ENCODE results near the gene ENO4.

DNA sequence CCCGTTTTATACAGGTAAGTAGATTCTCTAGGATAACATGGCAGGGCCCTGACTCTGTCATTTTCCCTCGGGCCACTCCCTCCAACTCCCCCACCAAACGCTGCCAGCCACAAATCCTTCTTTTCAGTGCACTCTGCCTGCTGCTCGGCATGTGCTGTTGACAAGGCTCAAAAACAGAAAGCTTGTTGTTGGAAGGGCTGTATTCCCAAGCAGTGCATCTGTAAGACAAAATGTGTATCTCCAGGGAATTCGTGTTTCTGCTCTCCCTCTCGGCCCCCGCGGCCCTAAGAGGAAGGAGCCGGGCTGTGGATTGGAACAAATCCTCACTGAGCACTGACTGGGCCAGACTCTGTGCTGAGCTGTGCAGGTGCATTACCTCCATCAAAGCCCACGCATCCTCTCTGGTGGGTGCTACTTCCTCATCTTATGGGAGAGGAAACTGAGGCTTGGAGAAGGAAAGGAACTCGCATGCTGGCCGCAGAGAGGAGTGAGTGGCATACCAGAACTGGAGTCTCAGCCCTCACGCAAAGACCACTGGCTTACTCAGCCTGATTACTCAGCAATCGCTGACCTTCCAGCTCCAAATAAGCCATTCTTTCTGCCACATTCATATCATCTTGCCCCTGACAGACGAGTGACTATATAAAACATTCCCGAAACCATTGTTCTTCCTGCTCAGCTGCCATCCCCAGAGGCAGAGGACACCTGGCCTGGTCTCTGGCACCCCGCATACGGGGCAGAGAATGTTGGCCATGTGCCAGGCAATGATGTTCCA is 33.5 kb upstream of the ENO4 start:
- TF ChIP-seq POLR2A (IDR thresholded peaks at IDR 0.05; ENCODE audit: borderline replicate concordance, extremely low read depth, insufficient read depth, insufficient read length) (no peak), FOSL1 (IDR thresholded peaks at IDR 0.05; ENCODE audit: low read depth) (no peak), ELF1 (IDR thresholded peaks at IDR 0.05; ENCODE audit: borderline replicate concordance, low read depth) (no peak), SP1 (IDR thresholded peaks at IDR 0.05; ENCODE audit: low read depth) (no peak), EZH2 (IDR thresholded peaks at IDR 0.05) (no peak), ZFX (IDR thresholded peaks at IDR 0.05) (no peak), POLR2AphosphoS5 (IDR thresholded peaks at IDR 0.05; ENCODE audit: low read depth, low read length) (no peak), JUND (IDR thresholded peaks at IDR 0.05) (no peak), EZH2phosphoT487 (IDR thresholded peaks at IDR 0.05; ENCODE audit: borderline replicate concordance) (no peak), SRF (IDR thresholded peaks at IDR 0.05; ENCODE audit: low read depth) (no peak), RAD21 (IDR thresholded peaks at IDR 0.05; ENCODE audit: low read depth) (no peak)
- TF ChIP-seq, protein P1, sequence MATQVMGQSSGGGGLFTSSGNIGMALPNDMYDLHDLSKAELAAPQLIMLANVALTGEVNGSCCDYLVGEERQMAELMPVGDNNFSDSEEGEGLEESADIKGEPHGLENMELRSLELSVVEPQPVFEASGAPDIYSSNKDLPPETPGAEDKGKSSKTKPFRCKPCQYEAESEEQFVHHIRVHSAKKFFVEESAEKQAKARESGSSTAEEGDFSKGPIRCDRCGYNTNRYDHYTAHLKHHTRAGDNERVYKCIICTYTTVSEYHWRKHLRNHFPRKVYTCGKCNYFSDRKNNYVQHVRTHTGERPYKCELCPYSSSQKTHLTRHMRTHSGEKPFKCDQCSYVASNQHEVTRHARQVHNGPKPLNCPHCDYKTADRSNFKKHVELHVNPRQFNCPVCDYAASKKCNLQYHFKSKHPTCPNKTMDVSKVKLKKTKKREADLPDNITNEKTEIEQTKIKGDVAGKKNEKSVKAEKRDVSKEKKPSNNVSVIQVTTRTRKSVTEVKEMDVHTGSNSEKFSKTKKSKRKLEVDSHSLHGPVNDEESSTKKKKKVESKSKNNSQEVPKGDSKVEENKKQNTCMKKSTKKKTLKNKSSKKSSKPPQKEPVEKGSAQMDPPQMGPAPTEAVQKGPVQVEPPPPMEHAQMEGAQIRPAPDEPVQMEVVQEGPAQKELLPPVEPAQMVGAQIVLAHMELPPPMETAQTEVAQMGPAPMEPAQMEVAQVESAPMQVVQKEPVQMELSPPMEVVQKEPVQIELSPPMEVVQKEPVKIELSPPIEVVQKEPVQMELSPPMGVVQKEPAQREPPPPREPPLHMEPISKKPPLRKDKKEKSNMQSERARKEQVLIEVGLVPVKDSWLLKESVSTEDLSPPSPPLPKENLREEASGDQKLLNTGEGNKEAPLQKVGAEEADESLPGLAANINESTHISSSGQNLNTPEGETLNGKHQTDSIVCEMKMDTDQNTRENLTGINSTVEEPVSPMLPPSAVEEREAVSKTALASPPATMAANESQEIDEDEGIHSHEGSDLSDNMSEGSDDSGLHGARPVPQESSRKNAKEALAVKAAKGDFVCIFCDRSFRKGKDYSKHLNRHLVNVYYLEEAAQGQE (IDR thresholded peaks at IDR 0.05; ENCODE audit: low read depth), result no peak
- TF ChIP-seq, protein P2, sequence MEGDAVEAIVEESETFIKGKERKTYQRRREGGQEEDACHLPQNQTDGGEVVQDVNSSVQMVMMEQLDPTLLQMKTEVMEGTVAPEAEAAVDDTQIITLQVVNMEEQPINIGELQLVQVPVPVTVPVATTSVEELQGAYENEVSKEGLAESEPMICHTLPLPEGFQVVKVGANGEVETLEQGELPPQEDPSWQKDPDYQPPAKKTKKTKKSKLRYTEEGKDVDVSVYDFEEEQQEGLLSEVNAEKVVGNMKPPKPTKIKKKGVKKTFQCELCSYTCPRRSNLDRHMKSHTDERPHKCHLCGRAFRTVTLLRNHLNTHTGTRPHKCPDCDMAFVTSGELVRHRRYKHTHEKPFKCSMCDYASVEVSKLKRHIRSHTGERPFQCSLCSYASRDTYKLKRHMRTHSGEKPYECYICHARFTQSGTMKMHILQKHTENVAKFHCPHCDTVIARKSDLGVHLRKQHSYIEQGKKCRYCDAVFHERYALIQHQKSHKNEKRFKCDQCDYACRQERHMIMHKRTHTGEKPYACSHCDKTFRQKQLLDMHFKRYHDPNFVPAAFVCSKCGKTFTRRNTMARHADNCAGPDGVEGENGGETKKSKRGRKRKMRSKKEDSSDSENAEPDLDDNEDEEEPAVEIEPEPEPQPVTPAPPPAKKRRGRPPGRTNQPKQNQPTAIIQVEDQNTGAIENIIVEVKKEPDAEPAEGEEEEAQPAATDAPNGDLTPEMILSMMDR (IDR thresholded peaks at IDR 0.05 in 2 of 3, conservative IDR thresholded peaks at IDR 0.05 in 1 of 3; ENCODE audit: borderline replicate concordance in 1 of 3, insufficient read depth in 1 of 3, low read depth in 2 of 3, low read length in 2 of 3), result no peak
- TF ChIP-seq, protein P3, sequence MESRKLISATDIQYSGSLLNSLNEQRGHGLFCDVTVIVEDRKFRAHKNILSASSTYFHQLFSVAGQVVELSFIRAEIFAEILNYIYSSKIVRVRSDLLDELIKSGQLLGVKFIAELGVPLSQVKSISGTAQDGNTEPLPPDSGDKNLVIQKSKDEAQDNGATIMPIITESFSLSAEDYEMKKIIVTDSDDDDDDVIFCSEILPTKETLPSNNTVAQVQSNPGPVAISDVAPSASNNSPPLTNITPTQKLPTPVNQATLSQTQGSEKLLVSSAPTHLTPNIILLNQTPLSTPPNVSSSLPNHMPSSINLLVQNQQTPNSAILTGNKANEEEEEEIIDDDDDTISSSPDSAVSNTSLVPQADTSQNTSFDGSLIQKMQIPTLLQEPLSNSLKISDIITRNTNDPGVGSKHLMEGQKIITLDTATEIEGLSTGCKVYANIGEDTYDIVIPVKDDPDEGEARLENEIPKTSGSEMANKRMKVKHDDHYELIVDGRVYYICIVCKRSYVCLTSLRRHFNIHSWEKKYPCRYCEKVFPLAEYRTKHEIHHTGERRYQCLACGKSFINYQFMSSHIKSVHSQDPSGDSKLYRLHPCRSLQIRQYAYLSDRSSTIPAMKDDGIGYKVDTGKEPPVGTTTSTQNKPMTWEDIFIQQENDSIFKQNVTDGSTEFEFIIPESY (IDR thresholded peaks at IDR 0.05; ENCODE audit: extremely low read depth, insufficient replicate concordance, low read length), result no peak

Data from HCT116 (cell line).